Measurements from ENCODE around the gene CLSTN2.

CLSTN2 gene

DNA sequence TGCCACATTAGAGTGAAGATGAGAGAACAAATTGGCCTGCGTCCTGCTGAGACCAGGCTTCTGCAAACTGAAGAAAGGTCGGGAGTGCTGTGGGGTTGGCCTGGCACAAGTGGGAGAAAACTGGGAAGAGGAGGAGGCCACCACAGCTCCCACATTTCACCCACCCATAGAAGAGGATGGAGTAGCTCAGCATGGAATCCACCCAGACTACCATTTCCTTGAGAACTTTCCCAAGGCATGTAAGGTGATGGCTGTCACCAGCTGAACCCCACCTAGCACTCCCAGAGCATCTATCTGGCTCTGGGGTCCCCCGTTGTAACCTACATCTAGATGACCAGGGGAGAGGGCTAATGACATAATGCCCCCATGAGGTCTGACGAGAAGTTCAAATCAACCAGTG lies 622.5 kb downstream of the CLSTN2 start:
- ChIA-PET CTCF (interaction anchor here (0.6 kb wide), 1 partner anchor 380 kb away, joined by 4 read pairs; no protein-coding TSS in a partner anchor), POLR2A (no interaction called here)
- TF ChIP-seq GLIS1 (tag by site-specific recombination; IDR thresholded peaks at IDR 0.05) (no peak), KLF10 (tag by site-specific recombination; IDR thresholded peaks at IDR 0.05) (no peak), ZNF701 (tag by site-specific recombination; IDR thresholded peaks at IDR 0.05) (no peak), GLIS2 (tag by site-specific recombination; IDR thresholded peaks at IDR 0.05) (no peak), KLF1 (tag by site-specific recombination; IDR thresholded peaks at IDR 0.05) (no peak), ZNF843 (tag by site-specific recombination; IDR thresholded peaks at IDR 0.05) (no peak), ZNF473 (tag by site-specific recombination; IDR thresholded peaks at IDR 0.05) (no peak)
- TF ChIP-seq, protein P1, sequence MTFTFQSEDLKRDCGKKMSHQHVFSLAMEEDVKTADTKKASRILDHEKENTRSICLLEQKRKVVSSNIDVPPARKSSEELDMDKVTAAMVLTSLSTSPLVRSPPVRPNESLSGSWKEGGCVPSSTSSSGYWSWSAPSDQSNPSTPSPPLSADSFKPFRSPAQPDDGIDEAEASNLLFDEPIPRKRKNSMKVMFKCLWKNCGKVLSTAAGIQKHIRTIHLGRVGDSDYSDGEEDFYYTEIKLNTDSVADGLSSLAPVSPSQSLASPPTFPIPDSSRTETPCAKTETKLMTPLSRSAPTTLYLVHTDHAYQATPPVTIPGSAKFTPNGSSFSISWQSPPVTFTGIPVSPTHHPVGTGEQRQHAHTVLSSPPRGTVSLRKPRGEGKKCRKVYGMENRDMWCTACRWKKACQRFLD (tag by site-specific recombination; IDR thresholded peaks at IDR 0.05): no peak
- TF ChIP-seq, protein P2, sequence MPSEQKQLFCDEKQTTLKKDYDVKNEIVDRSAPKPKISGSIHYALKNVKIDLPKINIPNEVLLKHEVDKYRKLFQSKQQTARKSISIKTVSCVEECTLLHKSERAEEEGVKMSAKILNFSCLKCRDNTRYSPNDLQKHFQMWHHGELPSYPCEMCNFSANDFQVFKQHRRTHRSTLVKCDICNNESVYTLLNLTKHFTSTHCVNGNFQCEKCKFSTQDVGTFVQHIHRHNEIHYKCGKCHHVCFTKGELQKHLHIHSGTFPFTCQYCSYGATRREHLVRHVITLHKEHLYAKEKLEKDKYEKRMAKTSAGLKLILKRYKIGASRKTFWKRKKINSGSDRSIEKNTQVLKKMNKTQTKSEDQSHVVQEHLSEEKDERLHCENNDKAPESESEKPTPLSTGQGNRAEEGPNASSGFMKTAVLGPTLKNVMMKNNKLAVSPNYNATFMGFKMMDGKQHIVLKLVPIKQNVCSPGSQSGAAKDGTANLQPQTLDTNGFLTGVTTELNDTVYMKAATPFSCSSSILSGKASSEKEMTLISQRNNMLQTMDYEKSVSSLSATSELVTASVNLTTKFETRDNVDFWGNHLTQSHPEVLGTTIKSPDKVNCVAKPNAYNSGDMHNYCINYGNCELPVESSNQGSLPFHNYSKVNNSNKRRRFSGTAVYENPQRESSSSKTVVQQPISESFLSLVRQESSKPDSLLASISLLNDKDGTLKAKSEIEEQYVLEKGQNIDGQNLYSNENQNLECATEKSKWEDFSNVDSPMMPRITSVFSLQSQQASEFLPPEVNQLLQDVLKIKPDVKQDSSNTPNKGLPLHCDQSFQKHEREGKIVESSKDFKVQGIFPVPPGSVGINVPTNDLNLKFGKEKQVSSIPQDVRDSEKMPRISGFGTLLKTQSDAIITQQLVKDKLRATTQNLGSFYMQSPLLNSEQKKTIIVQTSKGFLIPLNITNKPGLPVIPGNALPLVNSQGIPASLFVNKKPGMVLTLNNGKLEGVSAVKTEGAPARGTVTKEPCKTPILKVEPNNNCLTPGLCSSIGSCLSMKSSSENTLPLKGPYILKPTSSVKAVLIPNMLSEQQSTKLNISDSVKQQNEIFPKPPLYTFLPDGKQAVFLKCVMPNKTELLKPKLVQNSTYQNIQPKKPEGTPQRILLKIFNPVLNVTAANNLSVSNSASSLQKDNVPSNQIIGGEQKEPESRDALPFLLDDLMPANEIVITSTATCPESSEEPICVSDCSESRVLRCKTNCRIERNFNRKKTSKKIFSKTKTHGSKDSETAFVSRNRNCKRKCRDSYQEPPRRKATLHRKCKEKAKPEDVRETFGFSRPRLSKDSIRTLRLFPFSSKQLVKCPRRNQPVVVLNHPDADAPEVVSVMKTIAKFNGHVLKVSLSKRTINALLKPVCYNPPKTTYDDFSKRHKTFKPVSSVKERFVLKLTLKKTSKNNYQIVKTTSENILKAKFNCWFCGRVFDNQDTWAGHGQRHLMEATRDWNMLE (tag by site-specific recombination; conservative IDR thresholded peaks at IDR 0.05; ENCODE audit: low read depth): no peak
- TF ChIP-seq, protein P3, sequence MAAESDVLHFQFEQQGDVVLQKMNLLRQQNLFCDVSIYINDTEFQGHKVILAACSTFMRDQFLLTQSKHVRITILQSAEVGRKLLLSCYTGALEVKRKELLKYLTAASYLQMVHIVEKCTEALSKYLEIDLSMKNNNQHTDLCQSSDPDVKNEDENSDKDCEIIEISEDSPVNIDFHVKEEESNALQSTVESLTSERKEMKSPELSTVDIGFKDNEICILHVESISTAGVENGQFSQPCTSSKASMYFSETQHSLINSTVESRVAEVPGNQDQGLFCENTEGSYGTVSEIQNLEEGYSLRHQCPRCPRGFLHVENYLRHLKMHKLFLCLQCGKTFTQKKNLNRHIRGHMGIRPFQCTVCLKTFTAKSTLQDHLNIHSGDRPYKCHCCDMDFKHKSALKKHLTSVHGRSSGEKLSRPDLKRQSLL (tag by site-specific recombination; IDR thresholded peaks at IDR 0.05): no peak
- Histone ChIP-seq H3K4me1 (ENCODE audit: control insufficient read depth, insufficient read depth, low read length) (no peaks in the 10 kb centered on the region), H3K36me3 (ENCODE audit: control insufficient read depth in 2 of 2, insufficient read depth in 1 of 2, low read length in 2 of 2) (no peaks in the 10 kb centered on the region), H3K4me3 (ENCODE audit: low read depth, low read length) (no peak overlapping the region), H3K27ac (ENCODE audit: extremely low read depth, low read depth, low read length) (no peak overlapping the region), H3K9me3 (ENCODE audit: control insufficient read depth, insufficient read depth, low read depth, low read length) (no peaks in the 10 kb centered on the region)

DNA sequence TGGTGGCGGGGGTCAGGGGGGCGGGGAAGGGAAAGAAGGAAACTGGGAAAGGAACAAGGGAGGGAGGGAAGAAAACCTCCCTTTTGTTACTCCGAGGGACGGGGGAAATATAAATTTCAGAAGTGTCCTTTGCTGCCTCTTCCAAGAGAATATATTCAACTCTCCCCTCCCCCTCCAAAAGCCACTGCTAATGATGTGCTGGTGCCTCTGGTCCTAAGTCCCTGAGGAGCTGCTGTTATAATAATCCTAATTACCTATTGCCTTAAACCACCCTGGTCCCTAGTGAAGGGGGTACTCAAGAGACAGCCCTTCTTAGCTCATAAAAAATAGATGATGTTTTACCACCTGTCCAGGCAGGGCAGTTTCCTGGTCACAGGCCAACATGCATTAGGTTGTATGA lies 624.6 kb downstream of the CLSTN2 start:
- POLR2A ChIA-PET: no interaction called here
- Histone ChIP-seq H3K4me3 (ENCODE audit: low read depth, low read length) (no peak overlapping the region), H3K4me1 (ENCODE audit: control insufficient read depth, insufficient read depth, low read length) (no peaks in the 10 kb centered on the region), H3K36me3 (ENCODE audit: control insufficient read depth in 2 of 2, insufficient read depth in 1 of 2, low read length in 2 of 2) (no peaks in the 10 kb centered on the region), H3K27ac (ENCODE audit: extremely low read depth, low read depth, low read length) (no peak overlapping the region), H3K9me3 (ENCODE audit: control insufficient read depth, insufficient read depth, low read depth, low read length) (no peaks in the 10 kb centered on the region)
- CTCF ChIA-PET: interaction anchor here (0.6 to 0.7 kb wide), 2 partner anchors 23 to 423 kb away, joined by 3 read pairs; no protein-coding TSS in a partner anchor
- no peak for TF ChIP-seq ZNF132 (tag by site-specific recombination; IDR thresholded peaks at IDR 0.05; ENCODE audit: borderline replicate concordance)
- TF ChIP-seq, protein P4, sequence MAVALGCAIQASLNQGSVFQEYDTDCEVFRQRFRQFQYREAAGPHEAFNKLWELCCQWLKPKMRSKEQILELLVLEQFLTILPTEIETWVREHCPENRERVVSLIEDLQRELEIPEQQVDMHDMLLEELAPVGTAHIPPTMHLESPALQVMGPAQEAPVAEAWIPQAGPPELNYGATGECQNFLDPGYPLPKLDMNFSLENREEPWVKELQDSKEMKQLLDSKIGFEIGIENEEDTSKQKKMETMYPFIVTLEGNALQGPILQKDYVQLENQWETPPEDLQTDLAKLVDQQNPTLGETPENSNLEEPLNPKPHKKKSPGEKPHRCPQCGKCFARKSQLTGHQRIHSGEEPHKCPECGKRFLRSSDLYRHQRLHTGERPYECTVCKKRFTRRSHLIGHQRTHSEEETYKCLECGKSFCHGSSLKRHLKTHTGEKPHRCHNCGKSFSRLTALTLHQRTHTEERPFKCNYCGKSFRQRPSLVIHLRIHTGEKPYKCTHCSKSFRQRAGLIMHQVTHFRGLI (tag by site-specific recombination; IDR thresholded peaks at IDR 0.05): no peak
- TF ChIP-seq ZBTB48 (tag by site-specific recombination; IDR thresholded peaks at IDR 0.05): no peak
- TF ChIP-seq ZNF174 (tag by site-specific recombination; IDR thresholded peaks at IDR 0.05): no peak
- TF ChIP-seq ZNF404 (tag by site-specific recombination; IDR thresholded peaks at IDR 0.05): no peak
- no peak for TF ChIP-seq ZNF138 (tag by site-specific recombination; IDR thresholded peaks at IDR 0.05; ENCODE audit: borderline replicate concordance)
- no peak for TF ChIP-seq ZNF521 (tag by site-specific recombination; IDR thresholded peaks at IDR 0.05)
- no peak for TF ChIP-seq ZFP37 (tag by site-specific recombination; IDR thresholded peaks at IDR 0.05)
- TF ChIP-seq, protein P5, sequence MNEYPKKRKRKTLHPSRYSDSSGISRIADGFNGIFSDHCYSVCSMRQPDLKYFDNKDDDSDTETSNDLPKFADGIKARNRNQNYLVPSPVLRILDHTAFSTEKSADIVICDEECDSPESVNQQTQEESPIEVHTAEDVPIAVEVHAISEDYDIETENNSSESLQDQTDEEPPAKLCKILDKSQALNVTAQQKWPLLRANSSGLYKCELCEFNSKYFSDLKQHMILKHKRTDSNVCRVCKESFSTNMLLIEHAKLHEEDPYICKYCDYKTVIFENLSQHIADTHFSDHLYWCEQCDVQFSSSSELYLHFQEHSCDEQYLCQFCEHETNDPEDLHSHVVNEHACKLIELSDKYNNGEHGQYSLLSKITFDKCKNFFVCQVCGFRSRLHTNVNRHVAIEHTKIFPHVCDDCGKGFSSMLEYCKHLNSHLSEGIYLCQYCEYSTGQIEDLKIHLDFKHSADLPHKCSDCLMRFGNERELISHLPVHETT (tag by site-specific recombination; IDR thresholded peaks at IDR 0.05): no peak
- no peak for TF ChIP-seq ZBTB8A (tag by site-specific recombination; IDR thresholded peaks at IDR 0.05)
- no peak for TF ChIP-seq ZBTB17 (tag by site-specific recombination; IDR thresholded peaks at IDR 0.05)
- TF ChIP-seq BCL11A (tag by site-specific recombination; IDR thresholded peaks at IDR 0.05; ENCODE audit: low read depth): no peak

All from HEK293 (cell line).